ENCODE data around the gene KIFC1.

The KIFC1 gene

GRCh38 chr6:33412140-33413009 is 20.8 kb downstream of the KIFC1 start:
- no peak for DNase-seq

DNA sequence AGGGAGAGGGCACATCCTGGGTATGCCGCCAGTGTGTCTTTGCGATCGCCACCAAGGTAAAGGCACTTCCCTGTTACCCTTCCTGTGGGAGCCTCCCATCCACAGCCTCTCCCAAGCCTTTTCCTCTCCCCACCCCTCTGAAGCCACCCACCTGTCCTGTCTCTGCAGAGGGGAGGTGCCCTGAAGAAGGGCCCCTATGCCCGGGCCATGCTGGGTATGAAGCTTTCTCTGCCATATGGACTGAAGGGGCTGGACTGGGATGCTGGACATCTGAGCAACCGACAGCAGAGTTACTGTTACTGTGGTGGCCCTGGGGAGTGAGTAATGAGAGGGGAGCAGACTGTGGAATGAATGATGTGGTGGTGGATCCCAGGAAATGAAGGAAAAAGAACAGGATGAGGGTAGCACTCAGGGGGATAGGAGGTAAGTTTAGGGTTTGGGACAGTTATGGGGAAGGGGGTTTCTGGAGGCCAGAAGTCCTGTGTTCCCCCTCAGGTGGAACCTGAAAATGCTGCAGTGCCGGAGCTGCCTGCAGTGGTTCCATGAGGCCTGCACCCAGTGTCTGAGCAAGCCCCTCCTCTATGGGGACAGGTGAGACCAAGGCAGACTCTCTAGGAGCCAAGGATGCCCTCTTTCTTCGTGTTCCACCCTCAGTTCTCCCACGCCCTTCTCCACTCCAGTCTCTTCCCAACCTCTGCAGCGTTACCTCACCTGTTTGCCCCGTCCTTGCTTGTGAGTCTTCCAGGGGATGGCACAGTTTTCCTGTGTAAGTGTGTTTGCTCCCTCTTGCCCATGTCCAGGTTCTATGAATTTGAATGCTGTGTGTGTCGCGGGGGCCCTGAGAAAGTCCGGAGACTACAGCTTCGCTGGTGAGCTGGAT is 21.9 kb downstream of the KIFC1 start:
- no peak for DNase-seq

DNA sequence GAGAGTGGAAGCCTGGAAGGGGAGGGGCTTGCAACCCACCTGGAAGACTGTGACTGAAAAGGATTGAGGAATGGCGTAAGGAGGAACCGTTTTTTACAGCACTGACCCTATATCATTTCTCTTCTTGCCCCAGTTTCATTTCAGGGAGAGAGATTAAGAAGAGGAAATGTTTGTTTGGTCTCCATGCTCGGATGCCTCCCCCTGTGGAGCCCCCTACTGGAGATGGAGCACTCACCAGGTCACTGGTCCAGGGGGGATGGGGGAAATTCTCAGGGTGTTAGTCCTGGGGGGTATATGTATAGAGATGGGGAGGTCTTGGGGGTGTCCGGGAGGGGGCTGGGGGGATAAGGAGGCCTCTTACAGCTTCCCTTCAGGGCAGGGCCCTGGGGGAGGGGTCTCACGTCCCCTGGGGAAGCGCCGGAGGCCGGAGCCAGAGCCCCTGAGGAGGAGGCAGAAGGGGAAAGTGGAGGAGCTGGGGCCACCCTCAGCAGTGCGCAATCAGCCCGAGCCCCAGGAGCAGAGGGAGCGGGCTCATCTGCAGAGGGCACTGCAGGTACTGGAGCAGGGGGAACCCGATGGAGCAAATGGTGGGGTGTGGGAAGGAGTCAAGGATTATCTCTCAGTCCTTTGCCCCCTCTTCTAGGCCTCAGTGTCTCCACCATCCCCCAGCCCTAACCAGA is 23.1 kb downstream of the KIFC1 start:
- DNase-seq: no peak

- DNase-seq: no peak
Measured at GRCh38 chr6:33415831-33416230, 24.2 kb downstream of the KIFC1 start.

DNA sequence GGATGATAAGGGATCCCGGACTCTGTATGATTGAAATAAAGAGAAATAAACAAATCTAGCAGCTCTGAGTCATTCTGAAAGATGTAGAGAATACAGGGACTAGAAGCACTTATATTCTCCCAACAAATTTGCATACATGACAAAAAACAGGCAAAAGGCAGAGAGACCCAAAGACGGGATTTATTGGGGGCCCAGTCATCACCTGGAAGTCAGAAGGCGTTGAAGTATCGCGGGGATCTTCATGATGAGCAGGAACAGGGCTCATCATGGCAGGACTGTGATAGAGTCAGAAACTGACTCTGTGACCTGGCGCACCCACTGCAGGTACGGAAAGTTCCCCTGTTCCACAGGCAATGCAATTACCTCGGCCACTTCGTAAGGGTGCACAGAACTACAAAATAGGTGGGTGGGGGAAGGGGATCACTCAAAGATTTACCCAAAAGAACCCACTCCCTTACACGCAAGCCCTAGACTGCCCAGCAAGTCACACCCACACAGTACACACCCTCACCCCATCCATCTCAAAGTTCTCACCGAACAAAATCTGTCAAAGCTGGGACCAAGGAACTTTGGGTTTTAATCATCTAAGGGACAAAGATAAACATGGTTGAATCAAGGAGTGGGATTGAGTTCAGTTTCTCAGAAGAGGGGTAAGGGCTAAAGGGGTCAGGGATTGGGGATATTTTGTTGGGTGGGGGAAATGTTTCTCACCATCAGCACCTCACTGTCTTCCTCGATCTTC is 24.9 kb downstream of the KIFC1 start:
- DNase-seq: no peak

DNA sequence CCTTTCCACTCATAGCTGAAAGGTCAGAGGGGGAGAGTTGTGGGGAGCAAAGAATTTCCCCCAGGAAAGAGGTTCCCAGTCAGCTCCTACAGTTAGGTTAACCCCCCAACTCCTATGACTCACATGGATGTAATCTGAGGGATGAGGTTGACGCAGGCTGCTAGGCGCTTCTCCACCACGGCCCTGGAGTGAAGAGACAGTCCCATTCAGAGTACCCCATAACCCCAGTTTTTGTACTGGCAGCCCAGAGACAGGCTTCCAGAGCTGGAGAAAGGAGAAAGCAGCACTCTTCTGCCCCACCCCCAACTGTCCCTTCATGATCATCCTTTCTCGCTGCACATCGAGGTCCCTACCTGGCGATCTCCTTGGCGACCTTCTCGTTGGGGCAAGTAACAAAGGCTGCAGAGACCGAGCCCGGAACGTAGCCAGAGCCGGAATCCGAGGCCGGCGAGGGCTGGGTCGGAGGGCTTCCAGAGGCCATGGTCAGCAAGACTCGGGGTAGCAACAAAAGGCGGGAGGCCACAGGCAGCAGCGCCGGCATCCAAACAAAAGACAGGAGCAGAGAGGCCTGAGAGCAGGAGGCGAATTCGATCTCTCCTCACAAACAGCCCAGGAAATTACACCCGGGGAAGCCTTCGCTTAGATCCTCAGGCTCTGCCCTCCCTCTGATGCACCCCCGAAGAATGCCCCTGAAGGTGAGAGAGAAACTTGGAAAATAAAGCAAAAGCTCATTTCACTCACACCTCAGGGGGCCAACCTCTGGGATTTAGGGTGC is 25.7 kb downstream of the KIFC1 start:
- DNase-seq: peak; percentile 43

- DNase-seq: peak; percentile 96
Measured at GRCh38 chr6:33417903-33418689, 26.5 kb downstream of the KIFC1 start, which contains the start of gene CUTA. CUTA (minus strand) TSS chr6:33418107; CDS start chr6:33418000, 107 bp downstream.

- DNase-seq: no peak
Measured at GRCh38 chr6:33418690-33419291, 27.2 kb downstream of the KIFC1 start.

DNA sequence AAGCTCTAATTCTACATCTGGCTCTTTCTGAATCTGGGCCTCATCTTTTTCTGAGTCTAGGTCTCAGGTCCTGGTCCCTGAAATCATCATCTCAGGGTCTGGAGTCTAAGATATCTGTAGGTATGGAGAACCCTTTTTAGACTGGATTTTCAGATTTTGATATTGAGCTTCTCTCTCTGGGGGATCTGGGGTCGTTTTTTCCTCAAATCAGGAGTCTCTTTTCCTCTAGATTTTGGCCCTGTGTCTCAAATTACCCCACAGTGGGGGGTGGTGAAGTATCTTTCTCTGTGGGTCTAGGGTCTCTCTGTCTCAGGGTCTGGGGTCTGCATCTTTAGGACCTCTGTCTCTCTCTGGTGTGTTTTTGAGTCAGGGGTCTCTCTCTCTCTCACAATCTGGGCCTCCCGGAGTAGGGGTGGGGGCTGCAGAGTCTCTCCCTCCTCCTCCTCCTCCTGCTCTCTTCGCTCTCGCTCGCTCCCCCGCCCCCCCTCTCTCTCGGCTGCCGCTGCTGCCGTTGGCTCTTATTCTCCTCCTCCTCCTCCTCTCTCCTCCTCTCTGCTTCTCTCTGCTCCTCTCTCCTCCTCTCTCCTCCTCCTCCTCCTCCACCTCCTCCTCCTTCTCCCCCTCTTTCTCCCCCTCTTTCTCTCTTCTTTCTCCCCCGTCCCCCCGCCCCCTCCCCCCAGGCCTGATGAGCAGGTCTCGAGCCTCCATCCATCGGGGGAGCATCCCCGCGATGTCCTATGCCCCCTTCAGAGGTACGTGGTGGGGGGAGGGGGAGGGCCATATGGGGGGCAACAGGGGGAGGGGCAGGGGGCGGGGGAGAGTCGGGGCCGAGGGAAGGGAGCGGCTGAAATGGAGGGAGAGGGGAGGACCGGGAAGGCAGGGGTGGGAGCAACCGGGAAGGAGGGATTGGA is 28.2 kb downstream of the KIFC1 start, which contains the start of gene SYNGAP1:
TSS of gene SYNGAP1 (plus strand) at position 486 of the 911 bp plus-strand sequence. CDS start at position 686, 200 bp downstream.
- DNase-seq: peak; percentile 21

GRCh38 chr6:33420491-33421343 is 29.1 kb downstream of the KIFC1 start:
- no peak for DNase-seq

- no peak for DNase-seq
Measured at GRCh38 chr6:33421344-33421643, 29.7 kb downstream of the KIFC1 start.

GRCh38 chr6:33423777-33424176 is 32.2 kb downstream of the KIFC1 start:
- DNase-seq: no peak

- no peak for DNase-seq
Measured at GRCh38 chr6:33424855-33425667, 33.4 kb downstream of the KIFC1 start.

DNA sequence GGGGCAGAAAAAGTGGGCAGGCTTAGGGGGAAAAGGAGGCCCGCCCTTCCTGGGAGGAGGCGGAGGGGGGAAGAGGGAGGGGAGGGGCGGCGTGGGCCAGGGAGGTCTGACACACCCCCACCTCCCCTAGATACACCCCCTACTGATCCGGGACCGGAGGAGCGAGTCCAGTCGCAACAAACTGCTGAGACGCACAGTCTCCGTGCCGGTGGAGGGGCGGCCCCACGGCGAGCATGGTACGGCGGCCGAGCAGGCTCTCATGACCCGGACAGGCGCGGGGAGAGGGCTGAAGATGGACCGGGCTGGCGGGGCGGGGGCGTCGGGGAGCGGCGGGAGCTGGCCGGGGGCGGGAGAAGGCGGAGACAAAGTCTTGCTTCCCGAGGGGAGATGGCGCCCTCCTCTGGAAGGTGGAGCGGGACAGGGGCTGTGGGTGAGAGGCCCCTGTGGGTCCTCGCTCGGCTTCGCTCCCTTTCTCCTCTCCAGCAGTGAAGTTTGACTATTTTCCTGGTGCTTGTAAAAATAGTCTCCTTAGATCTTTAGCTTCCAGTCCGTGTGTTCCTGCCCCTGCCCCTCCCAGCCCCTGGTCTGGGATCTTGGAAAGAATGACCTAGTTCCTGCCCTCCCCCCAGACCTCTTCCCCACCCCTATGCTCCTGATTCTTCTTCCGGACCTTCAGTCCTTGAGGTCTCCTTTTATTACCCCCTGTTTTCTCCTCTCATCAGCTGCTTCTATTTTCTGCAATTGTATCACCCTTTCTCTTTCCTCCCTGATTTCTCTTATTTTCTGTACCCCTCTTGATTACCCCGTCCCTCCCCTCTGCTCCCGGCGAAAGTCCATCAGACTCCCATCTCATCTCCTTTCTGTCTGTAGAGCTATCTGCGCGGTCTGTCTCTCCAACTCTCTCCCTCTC is 34.3 kb downstream of the KIFC1 start:
- DNase-seq: peak; percentile 40

DNA sequence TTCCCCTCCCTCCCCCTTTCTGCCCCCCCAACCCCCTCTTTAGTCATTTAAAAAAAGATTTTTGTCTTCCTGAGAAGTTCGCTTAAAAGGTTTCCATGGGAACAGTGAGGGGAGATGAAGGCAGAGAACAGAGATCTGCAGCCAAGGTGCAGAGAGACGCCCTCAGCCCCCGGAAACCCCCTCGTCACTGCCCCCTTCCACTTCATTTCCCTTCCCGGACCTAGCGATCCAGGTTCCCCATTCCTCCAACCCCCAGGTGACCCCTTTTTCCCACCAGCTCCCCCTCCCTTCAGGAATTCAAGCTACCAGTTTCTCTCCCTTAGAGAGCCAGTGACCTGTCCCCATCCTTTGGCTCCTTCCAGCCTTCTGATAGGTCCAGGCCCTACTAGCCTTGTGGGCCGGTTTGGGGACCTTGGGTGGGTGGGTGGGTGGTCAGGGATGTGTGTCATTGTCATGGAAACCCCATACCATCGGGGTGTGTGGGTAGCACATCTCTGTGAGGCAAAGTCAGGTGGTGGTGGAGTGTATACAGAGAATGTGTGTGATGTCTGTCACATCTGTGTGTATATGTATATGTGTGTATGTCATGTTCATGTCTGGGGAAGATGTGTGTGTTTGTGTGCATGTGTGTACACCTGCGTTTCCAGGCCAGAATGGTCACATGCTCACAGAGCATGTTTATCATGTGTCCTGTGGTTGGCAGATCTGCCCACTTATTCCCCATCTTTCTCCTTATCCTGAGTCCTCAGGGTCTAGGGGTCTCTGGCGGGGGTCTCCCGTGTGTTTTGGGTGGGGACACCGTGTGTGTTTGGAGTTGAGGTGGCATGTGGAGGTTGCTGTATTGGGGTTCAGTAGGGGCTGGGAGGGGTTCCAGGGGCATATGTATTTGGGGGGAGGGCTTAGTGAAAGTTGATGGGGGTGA is 35.2 kb downstream of the KIFC1 start:
- DNase-seq: no peak
